HepG2 (cell line): ENCODE results near the gene ULBP1. TPM values are rescaled to one million over a fixed set of nuclear protein-coding genes. Genes with fewer than 3 reads are reported as not detected.
A peak's percentile ranks its signal among the peaks of the same experiment; 100 is the strongest.

Experiments
- CBFB ChIP-seq: sonication (generic); formaldehyde crosslinking; IDR thresholded peaks from 2 replicates; pipeline ENCODE4 v1.4.0; 2020; ENCODE audit warnings: missing genetic modification reagents
- ERF ChIP-seq: IDR thresholded peaks from 2 replicates; pipeline ENCODE4 v1.6.1; 2018; ENCODE audit warnings: missing biosample characterization, missing genetic modification reagents
- GABPB1 ChIP-seq: IDR thresholded peaks from 2 replicates; pipeline ENCODE4 v1.6.1; 2016; ENCODE audit warnings: mild to moderate bottlenecking, missing genetic modification reagents, moderate library complexity, missing compliant biosample characterization
- HNRNPL ChIP-seq: fragments of 200-400 bp; formaldehyde crosslinking; IDR thresholded peaks from 2 replicates; pipeline ENCODE4 v1.6.1; 2017; ENCODE audit warnings: mild to moderate bottlenecking, low read depth, low read length
- MTA3 ChIP-seq: sonication (generic); formaldehyde crosslinking; IDR thresholded peaks from 2 replicates; pipeline ENCODE4 v1.4.0; 2020; ENCODE audit warnings: missing genetic modification reagents
- NKX3-1 ChIP-seq: sonication (generic); formaldehyde crosslinking; IDR thresholded peaks from 2 replicates; pipeline ENCODE4 v1.5.0; 2020; ENCODE audit warnings: missing genetic modification reagents
- RFX3 ChIP-seq: IDR thresholded peaks from 2 replicates; pipeline ENCODE4 v1.6.1; 2016; ENCODE audit warnings: missing biosample characterization, missing genetic modification reagents
- SOX6 ChIP-seq, 2 experiments: fragments of 450-650 bp in 1 of 2; sonication (generic) in 1 of 2; formaldehyde crosslinking in 1 of 2; IDR thresholded peaks; 2 replicates each; pipeline versions ENCODE4 v1.4.0 to v1.6.1; 2017 to 2020; ENCODE audit warnings: antibody characterized with exemption in 1 of 2, mild to moderate bottlenecking in 1 of 2, missing genetic modification reagents in 1 of 2
- THYN1 ChIP-seq: sonication (generic); formaldehyde crosslinking; IDR thresholded peaks from 2 replicates; pipeline ENCODE4 v1.8.1; 2023; ENCODE audit warnings: low read depth, mild to moderate bottlenecking, moderate library complexity, missing genetic modification reagents, borderline replicate concordance
- XBP1 ChIP-seq: sonication (generic); formaldehyde crosslinking; IDR thresholded peaks from 2 replicates; pipeline ENCODE4 v1.5.0; 2020; ENCODE audit warnings: missing genetic modification reagents
- ZIK1 ChIP-seq: sonication (generic); formaldehyde crosslinking; IDR thresholded peaks from 2 replicates; pipeline ENCODE4 v1.5.0; 2020; ENCODE audit warnings: mild to moderate bottlenecking, low read depth, missing genetic modification reagents, borderline replicate concordance
- ZNF180 ChIP-seq: sonication (generic); formaldehyde crosslinking; IDR thresholded peaks from 2 replicates; pipeline ENCODE4 v1.4.0; 2020; ENCODE audit warnings: low read depth, missing genetic modification reagents, borderline replicate concordance
- ZNF326 ChIP-seq: sonication (generic); formaldehyde crosslinking; IDR thresholded peaks from 2 replicates; pipeline ENCODE4 v1.4.0; 2020; ENCODE audit warnings: missing genetic modification reagents, borderline replicate concordance
- ZNF510 ChIP-seq: sonication (generic); formaldehyde crosslinking; IDR thresholded peaks from 2 replicates; pipeline ENCODE4 v1.4.0; 2020; ENCODE audit warnings: low read depth, mild to moderate bottlenecking, missing genetic modification reagents
- ZNF543 ChIP-seq: sonication (generic); formaldehyde crosslinking; IDR thresholded peaks from 2 replicates; pipeline ENCODE4 v1.4.0; 2020; ENCODE audit warnings: mild to moderate bottlenecking, missing genetic modification reagents
- ZNF550 ChIP-seq: sonication (generic); formaldehyde crosslinking; IDR thresholded peaks from 2 replicates; pipeline ENCODE4 v1.4.0; 2020; ENCODE audit warnings: mild to moderate bottlenecking, missing genetic modification reagents, borderline replicate concordance
- ZNF558 ChIP-seq: sonication (generic); formaldehyde crosslinking; IDR thresholded peaks from 2 replicates; pipeline ENCODE4 v1.9.0; 2022; ENCODE audit warnings: mild to moderate bottlenecking, missing genetic modification reagents, borderline replicate concordance
- ZNF619 ChIP-seq: sonication (generic); formaldehyde crosslinking; IDR thresholded peaks from 2 replicates; pipeline ENCODE4 v1.4.0; 2020; ENCODE audit warnings: mild to moderate bottlenecking, missing genetic modification reagents
- ZNF674 ChIP-seq: sonication (generic); formaldehyde crosslinking; IDR thresholded peaks from 2 replicates; pipeline ENCODE4 v1.5.0; 2020; ENCODE audit warnings: low read depth, mild to moderate bottlenecking, missing genetic modification reagents
- ZNF879 ChIP-seq: sonication (generic); formaldehyde crosslinking; IDR thresholded peaks from 2 replicates; pipeline ENCODE4 v1.8.1; 2023; ENCODE audit warnings: missing genetic modification reagents
- ZSCAN21 ChIP-seq: sonication (generic); formaldehyde crosslinking; IDR thresholded peaks from 2 replicates; pipeline ENCODE4 v1.8.0; 2022; ENCODE audit warnings: mild to moderate bottlenecking, missing genetic modification reagents, moderate library complexity, borderline replicate concordance
- polyA plus RNA-seq, 8 experiments: library from polyadenylated mRNA; depleted of rRNA in 3 of 8; stranded (reverse) in 7 of 8; unstranded in 1 of 8; fragments of >200 nt; fragmentation: Illumina TruSeq in 4 of 8; extraction: Trizol in 4 of 8; gene quantifications; 2 replicates each; pipeline versions ENCODE4 v1.2.1 to v1.2.3, GENCODE V29; 2011 to 2016; ENCODE audit warnings: low read depth in 4 of 8, missing spikeins in 1 of 8, mixed read lengths in 1 of 8; ENCODE audit not compliant: insufficient read depth in 1 of 8
- total RNA-seq, 5 experiments: library from RNA; depleted of rRNA; stranded (reverse); fragments of >200 nt; fragmentation: Illumina TruSeq; extraction: Trizol; gene quantifications; 2 replicates each; pipeline ENCODE4 v1.2.3, GENCODE V29; 2016; ENCODE audit warnings: low read depth in 1 of 5
- TF ChIP-seq, protein P1 (sequence below): sonication (generic); formaldehyde crosslinking; IDR thresholded peaks from 2 replicates; pipeline ENCODE4 v1.5.1; 2020; ENCODE audit warnings: missing genetic modification reagents, mild to moderate bottlenecking, borderline replicate concordance
- TF ChIP-seq, protein P2 (sequence below): sonication (generic); formaldehyde crosslinking; IDR thresholded peaks from 2 replicates; pipeline ENCODE4 v1.9.0; 2021; ENCODE audit warnings: missing genetic modification reagents, borderline replicate concordance
- TF ChIP-seq, protein P3 (sequence below): sonication (generic); formaldehyde crosslinking; IDR thresholded peaks from 2 replicates; pipeline ENCODE4 v1.5.0; 2020; ENCODE audit warnings: missing genetic modification reagents, mild to moderate bottlenecking, borderline replicate concordance
- TF ChIP-seq, protein P4 (sequence below): sonication (generic); formaldehyde crosslinking; IDR thresholded peaks from 2 replicates; pipeline ENCODE4 v1.5.0; 2020; ENCODE audit warnings: mild to moderate bottlenecking, missing genetic modification reagents, moderate library complexity

ULBP1 gene
- total and polyA plus RNA-seq, 2 of the 13 experiments (the other 11 are each of a cell fraction or from before 2014, with no cell fraction given) = 0.04 to 0.09 TPM

DNA sequence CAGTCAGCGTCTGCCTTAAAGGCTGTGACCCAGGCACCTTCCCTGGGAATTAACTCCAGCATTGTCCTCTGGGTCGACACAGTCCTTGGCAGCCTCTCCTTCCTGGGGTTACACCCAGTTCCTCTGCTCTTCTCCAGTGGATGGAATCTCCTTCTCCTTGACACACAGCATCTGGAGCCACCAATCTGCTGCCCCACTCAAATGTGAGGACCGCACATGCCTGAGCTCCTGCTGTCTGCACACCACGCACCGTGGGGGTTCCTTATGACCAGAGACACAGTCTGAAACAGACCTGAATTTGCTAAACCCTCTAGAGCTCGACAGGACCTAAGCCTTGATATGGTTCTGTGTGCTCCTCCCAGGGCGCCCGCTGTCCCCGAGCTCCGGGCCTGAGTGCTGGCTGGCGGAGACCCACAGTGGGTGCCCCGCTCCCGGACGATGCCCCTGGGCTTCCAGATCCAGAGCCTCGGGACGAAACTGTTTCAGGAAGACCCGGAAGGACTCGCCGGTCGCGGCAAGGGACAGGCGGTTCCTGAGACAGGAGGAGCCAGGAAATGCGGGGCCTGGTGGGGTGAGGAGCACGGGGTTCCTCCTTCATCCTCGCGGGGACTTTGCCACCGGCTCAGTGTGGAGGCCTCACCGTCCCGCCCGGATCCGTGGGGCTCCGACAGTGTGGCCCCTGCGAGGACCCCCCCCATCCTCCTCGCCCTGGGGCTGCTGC lies 38.3 kb upstream of the ULBP1 start (continued):
- TF ChIP-seq ERF (CRISPR knock-in tag) (no peak; the same call in 1 of the 2 replicates), XBP1 (CRISPR knock-in tag) (no peak), ZNF674 (CRISPR knock-in tag) (no peak), ZNF550 (CRISPR knock-in tag) (no peak), GABPB1 (CRISPR knock-in tag) (peak; percentile 74; the same call in 1 of the 2 replicates), THYN1 (CRISPR knock-in tag) (no peak), ZNF543 (CRISPR knock-in tag) (0 out of 2 replicates have a peak, but pooled peaks have one; percentile 17), ZNF619 (no peak), MTA3 (CRISPR knock-in tag) (no peak), RFX3 (CRISPR knock-in tag) (no peak), SOX6 (IDR thresholded peaks at IDR 0.05) (no peak), SOX6 (CRISPR knock-in tag; IDR thresholded peaks at IDR 0.05) (peak; percentile 10; the same call in 1 of the 2 replicates), ZNF180 (no peak), ZSCAN21 (CRISPR knock-in tag) (peak; percentile 14; the same call in 1 of the 2 replicates), ZNF326 (CRISPR knock-in tag) (no peak), ZNF510 (CRISPR knock-in tag) (no peak), NKX3-1 (CRISPR knock-in tag) (no peak), ZIK1 (CRISPR knock-in tag) (0 out of 2 replicates have a peak, but pooled peaks have one; percentile 10), ZNF558 (CRISPR knock-in tag) (peak; percentile 71; the same call in 1 of the 2 replicates), ZNF879 (no peak), HNRNPL (0 out of 2 replicates have a peak, but pooled peaks have one; percentile 29), CBFB (CRISPR knock-in tag) (no peak)
- TF ChIP-seq, protein P1, sequence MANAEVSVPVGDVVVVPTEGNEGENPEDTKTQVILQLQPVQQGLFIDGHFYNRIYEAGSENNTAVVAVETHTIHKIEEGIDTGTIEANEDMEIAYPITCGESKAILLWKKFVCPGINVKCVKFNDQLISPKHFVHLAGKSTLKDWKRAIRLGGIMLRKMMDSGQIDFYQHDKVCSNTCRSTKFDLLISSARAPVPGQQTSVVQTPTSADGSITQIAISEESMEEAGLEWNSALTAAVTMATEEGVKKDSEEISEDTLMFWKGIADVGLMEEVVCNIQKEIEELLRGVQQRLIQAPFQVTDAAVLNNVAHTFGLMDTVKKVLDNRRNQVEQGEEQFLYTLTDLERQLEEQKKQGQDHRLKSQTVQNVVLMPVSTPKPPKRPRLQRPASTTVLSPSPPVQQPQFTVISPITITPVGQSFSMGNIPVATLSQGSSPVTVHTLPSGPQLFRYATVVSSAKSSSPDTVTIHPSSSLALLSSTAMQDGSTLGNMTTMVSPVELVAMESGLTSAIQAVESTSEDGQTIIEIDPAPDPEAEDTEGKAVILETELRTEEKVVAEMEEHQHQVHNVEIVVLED (CRISPR knock-in tag) = no peak; the same call in 1 of the 2 replicates
- TF ChIP-seq, protein P2, sequence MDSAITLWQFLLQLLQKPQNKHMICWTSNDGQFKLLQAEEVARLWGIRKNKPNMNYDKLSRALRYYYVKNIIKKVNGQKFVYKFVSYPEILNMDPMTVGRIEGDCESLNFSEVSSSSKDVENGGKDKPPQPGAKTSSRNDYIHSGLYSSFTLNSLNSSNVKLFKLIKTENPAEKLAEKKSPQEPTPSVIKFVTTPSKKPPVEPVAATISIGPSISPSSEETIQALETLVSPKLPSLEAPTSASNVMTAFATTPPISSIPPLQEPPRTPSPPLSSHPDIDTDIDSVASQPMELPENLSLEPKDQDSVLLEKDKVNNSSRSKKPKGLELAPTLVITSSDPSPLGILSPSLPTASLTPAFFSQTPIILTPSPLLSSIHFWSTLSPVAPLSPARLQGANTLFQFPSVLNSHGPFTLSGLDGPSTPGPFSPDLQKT = no peak
- TF ChIP-seq, protein P3, sequence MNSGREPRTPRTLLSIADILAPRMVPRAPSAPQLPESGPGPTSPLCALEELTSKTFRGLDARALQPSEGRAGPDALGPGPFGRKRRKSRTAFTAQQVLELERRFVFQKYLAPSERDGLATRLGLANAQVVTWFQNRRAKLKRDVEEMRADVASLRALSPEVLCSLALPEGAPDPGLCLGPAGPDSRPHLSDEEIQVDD (CRISPR knock-in tag) = no peak
- TF ChIP-seq, protein P4, sequence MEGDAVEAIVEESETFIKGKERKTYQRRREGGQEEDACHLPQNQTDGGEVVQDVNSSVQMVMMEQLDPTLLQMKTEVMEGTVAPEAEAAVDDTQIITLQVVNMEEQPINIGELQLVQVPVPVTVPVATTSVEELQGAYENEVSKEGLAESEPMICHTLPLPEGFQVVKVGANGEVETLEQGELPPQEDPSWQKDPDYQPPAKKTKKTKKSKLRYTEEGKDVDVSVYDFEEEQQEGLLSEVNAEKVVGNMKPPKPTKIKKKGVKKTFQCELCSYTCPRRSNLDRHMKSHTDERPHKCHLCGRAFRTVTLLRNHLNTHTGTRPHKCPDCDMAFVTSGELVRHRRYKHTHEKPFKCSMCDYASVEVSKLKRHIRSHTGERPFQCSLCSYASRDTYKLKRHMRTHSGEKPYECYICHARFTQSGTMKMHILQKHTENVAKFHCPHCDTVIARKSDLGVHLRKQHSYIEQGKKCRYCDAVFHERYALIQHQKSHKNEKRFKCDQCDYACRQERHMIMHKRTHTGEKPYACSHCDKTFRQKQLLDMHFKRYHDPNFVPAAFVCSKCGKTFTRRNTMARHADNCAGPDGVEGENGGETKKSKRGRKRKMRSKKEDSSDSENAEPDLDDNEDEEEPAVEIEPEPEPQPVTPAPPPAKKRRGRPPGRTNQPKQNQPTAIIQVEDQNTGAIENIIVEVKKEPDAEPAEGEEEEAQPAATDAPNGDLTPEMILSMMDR = no peak
